ENCODE results near the gene PASK.

DNA sequence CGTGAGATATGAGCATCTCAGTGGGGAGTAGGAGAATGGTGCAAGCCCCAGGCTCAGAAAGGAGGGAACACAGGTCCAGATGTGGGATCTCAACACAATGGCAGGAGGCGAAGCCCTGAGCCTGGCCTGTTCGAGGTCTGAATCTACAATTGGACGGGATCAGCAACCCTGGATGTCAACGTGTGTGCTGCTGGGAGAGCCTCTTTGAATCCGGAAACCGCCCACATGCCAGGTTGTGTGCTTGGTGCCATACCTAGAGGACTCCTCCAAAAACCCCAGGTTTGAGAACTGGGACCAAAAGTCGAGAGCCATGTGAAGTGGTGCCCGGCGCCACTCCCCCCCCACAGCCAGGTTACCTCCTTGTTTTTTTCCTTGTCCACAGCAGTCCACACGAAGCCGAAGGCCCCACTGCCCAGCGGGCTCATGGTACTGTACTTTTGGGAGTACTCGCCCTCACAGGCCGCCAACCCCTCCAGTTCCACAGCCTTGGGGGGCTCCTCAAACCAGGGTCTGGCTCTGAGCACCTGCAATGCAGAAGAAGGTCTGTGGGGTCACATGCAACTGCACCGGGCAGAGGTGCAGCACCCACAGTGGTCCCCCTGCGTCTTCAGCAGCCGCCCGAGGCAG, 26.8 kb downstream of the PASK start:
- TF ChIP-seq, protein P1, sequence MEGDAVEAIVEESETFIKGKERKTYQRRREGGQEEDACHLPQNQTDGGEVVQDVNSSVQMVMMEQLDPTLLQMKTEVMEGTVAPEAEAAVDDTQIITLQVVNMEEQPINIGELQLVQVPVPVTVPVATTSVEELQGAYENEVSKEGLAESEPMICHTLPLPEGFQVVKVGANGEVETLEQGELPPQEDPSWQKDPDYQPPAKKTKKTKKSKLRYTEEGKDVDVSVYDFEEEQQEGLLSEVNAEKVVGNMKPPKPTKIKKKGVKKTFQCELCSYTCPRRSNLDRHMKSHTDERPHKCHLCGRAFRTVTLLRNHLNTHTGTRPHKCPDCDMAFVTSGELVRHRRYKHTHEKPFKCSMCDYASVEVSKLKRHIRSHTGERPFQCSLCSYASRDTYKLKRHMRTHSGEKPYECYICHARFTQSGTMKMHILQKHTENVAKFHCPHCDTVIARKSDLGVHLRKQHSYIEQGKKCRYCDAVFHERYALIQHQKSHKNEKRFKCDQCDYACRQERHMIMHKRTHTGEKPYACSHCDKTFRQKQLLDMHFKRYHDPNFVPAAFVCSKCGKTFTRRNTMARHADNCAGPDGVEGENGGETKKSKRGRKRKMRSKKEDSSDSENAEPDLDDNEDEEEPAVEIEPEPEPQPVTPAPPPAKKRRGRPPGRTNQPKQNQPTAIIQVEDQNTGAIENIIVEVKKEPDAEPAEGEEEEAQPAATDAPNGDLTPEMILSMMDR (IDR thresholded peaks at IDR 0.05): no peak
- TF ChIP-seq EP300 (IDR thresholded peaks at IDR 0.05) (no peak), POLR2AphosphoS5 (IDR thresholded peaks at IDR 0.05) (no peak)

Data from gastroesophageal sphincter (tissue), 3 donors.